Renal cortex interstitium (tissue), 15 donors: Measurements from ENCODE around the gene CTXN2. TPM values are rescaled to one million over a fixed set of nuclear protein-coding genes. Genes with fewer than 3 reads are reported as not detected.

Experiments
- DNase-seq, 11 donors: peaks; one replicate each; pipeline ENCODE4 v3.0.0-alpha.2; 2013; ENCODE audit warnings: low read depth in 9 of 11, low spot score in 4 of 11; ENCODE audit errors: extremely low read depth in 1 of 11
- long read RNA-seq, 16 experiments: transcript quantifications; one replicate each; lab custom pipeline, GENCODE V29; 2026
- polyA plus RNA-seq, 3 donors: library from polyadenylated mRNA; unstranded; fragments of 120-200 nt; gene quantifications; one replicate each; pipeline ENCODE4 v1.2.1, GENCODE V29; 2013; ENCODE audit not compliant: insufficient read length in 3 of 3

The CTXN2 gene
- polyA plus RNA-seq, result under 1 TPM in 1 of 3 donors, not detected in 2; 0.09 TPM
- long read RNA-seq, donor 1, result 0 reads
- long read RNA-seq, donor 2, result 0 reads
- long read RNA-seq, donor 3, result 0 reads
- long read RNA-seq, donor 4, result 0 reads
- long read RNA-seq, donor 5, result 0 reads
- long read RNA-seq, donor 6, result 0 reads
- long read RNA-seq, donor 7, partial matches to known transcripts, result 0 of 1 reads
- long read RNA-seq, donor 7, other reads (novel, unspliced or antisense), result 0 of 1 reads
- long read RNA-seq, donor 8, result 0 reads
- long read RNA-seq, donor 9, result 0 reads
- long read RNA-seq, donor 10, partial matches to known transcripts, result 0 of 1 reads
- long read RNA-seq, donor 10, other reads (novel, unspliced or antisense), result 0 of 1 reads
- long read RNA-seq, donor 11, result 0 reads
- long read RNA-seq, donor 12, partial matches to known transcripts, result 0 of 1 reads
- long read RNA-seq, donor 12, other reads (novel, unspliced or antisense), result 0 of 1 reads
- long read RNA-seq, donor 13, result 0 reads
- long read RNA-seq, donor 14, result 0 reads
- long read RNA-seq, donor 15, result 0 reads
- long read RNA-seq, donor 16, result 0 reads

GRCh38 chr15:48191574-48192225 lies at the start of gene CTXN2:
CTXN2 (plus strand) TSS chr15:48191665; CDS start chr15:48201301, 9,636 bp downstream.
- no peak for DNase-seq

GRCh38 chr15:48143856-48144255 lies 47.6 kb upstream of the CTXN2 start:
- DNase-seq, result no peak

- DNase-seq, result no peak
Observed at GRCh38 chr15:48144889-48145288, 46.6 kb upstream of the CTXN2 start.

- no peak for DNase-seq
Observed at GRCh38 chr15:48145923-48146322, 45.5 kb upstream of the CTXN2 start.

- DNase-seq, result no peak
Observed at GRCh38 chr15:48147358-48147757, 44.1 kb upstream of the CTXN2 start.

GRCh38 chr15:48149858-48150257 lies 41.6 kb upstream of the CTXN2 start:
- no peak for DNase-seq

- no peak for DNase-seq
Observed at GRCh38 chr15:48153526-48153925, 37.9 kb upstream of the CTXN2 start.

- no peak for DNase-seq
Observed at GRCh38 chr15:48168616-48169015, 22.8 kb upstream of the CTXN2 start.

- no peak for DNase-seq
Observed at GRCh38 chr15:48170981-48171380, 20.5 kb upstream of the CTXN2 start.

- no peak for DNase-seq
Observed at GRCh38 chr15:48175126-48175525, 16.3 kb upstream of the CTXN2 start.

GRCh38 chr15:48176112-48176511 lies 15.4 kb upstream of the CTXN2 start:
- DNase-seq, result no peak

- DNase-seq, result peak in 1 of 11 donors; percentile 3
Observed at GRCh38 chr15:48176957-48177356, 14.5 kb upstream of the CTXN2 start.

- peak in 10 of 11 donors; percentile 30 to 71 (median 50) for DNase-seq
Observed at GRCh38 chr15:48177383-48177765, 14.1 kb upstream of the CTXN2 start.

- peak; percentile 48 to 86 (median 76) for DNase-seq
Observed at GRCh38 chr15:48177766-48178647, 13.5 kb upstream of the CTXN2 start, which contains the start of gene MYEF2. MYEF2 (minus strand) TSS chr15:48178295; CDS start chr15:48178237, 58 bp downstream.

GRCh38 chr15:48178648-48178931 lies 12.9 kb upstream of the CTXN2 start:
- DNase-seq, result no peak

GRCh38 chr15:48182749-48183148 lies 8.7 kb upstream of the CTXN2 start:
- DNase-seq, result no peak

- DNase-seq, result no peak
Observed at GRCh38 chr15:48185529-48185928, 5.9 kb upstream of the CTXN2 start.

- DNase-seq, result no peak
Observed at GRCh38 chr15:48186271-48186670, 5.2 kb upstream of the CTXN2 start.

- peak; percentile 77 to 95 (median 85) for DNase-seq
Observed at GRCh38 chr15:48190932-48191573, 412 bp upstream of the CTXN2 start.
